T-cell (primary cell): ENCODE data around the gene RYR2. TPM values are rescaled to one million over a fixed set of nuclear protein-coding genes. Genes with fewer than 3 reads are reported as not detected.

ENCODE experiments used
- ATAC-seq, 4 experiments: fragments of 200-7000 bp in 3 of 4; fragments of 150-1000 bp in 1 of 4; cut with Tn5 transposase; replicated peaks in 1 of 4; 1 replicate in 3 of 4; 2 replicates in 1 of 4; pipeline ENCODE4 v1.10.0; 2021; ENCODE audit warnings: moderate library complexity in 3 of 4, mild to moderate bottlenecking in 2 of 4, moderate number of reproducible peaks in 1 of 4
- CTCF ChIA-PET, 2 donors: fragments of 300-600 bp; sonication (Branson Sonifier 250); formaldehyde crosslinking; loops; one replicate each; lab custom pipeline; 2022; ENCODE audit warnings: antibody characterized with exemption in 2 of 2; lab: Charles Lee
- POLR2A ChIA-PET, 2 donors: fragments of 300-600 bp; sonication (Branson Sonifier 250); formaldehyde crosslinking; loops; one replicate each; lab custom pipeline; 2022; ENCODE audit warnings: antibody characterized with exemption in 2 of 2; lab: Charles Lee
- DNase-seq, 35 experiments: peaks; one replicate each; pipeline versions ENCODE4 v3.0.0 to v3.0.0-alpha.2; 2013 to 2023
- H3K27ac ChIP-seq: one replicate; pipeline ENCODE4 v1.5.1; 2013; ENCODE audit warnings: low read length
- H3K27me3 ChIP-seq, 2 experiments: replicated peaks in 1 of 2; 1 replicate in 1 of 2; 2 replicates in 1 of 2; pipeline versions ENCODE4 v1.6.1 to v1.7.0; 2013; ENCODE audit warnings: low read length in 1 of 2, mixed read lengths in 1 of 2; ENCODE audit not compliant: control insufficient read depth in 2 of 2, insufficient read depth in 2 of 2; ENCODE audit errors: extremely low read depth in 1 of 2
- H3K36me3 ChIP-seq, 2 donors: 1 replicate in 1 of 2; 2 replicates in 1 of 2; pipeline versions ENCODE4 v1.6.1 to v1.7.0; 2013; ENCODE audit warnings: low read length in 1 of 2; ENCODE audit not compliant: control insufficient read depth in 2 of 2, insufficient read depth in 1 of 2; ENCODE audit errors: extremely low read depth in 1 of 2
- H3K4me1 ChIP-seq, 2 experiments: 1 replicate in 1 of 2; 2 replicates in 1 of 2; pipeline versions ENCODE4 v1.6.1 to v1.7.0; 2013; ENCODE audit warnings: low read length in 2 of 2, mixed read lengths in 1 of 2; ENCODE audit not compliant: insufficient read depth in 2 of 2, control insufficient read depth in 1 of 2; ENCODE audit errors: extremely low read depth in 1 of 2
- H3K4me3 ChIP-seq, 2 donors: 1 replicate in 1 of 2; 2 replicates in 1 of 2; pipeline versions ENCODE4 v1.5.1 to v1.7.0; 2013; ENCODE audit warnings: mild to moderate bottlenecking in 2 of 2, low read length in 1 of 2, moderate library complexity in 1 of 2; ENCODE audit not compliant: control insufficient read depth in 1 of 2; ENCODE audit errors: extremely low read depth in 1 of 2
- H3K9me3 ChIP-seq: 2 replicates; pipeline ENCODE4 v1.7.0; 2013
- H3K27ac Mint-ChIP-seq, 2 donors: one replicate each; pipeline ENCODE4 v1.8.0; 2020 to 2021; ENCODE audit warnings: mild to moderate bottlenecking in 2 of 2, mixed read lengths in 2 of 2
- H3K27me3 Mint-ChIP-seq, 2 donors: one replicate each; pipeline ENCODE4 v1.8.0; 2021 to 2022; ENCODE audit warnings: mixed read lengths in 2 of 2
- H3K36me3 Mint-ChIP-seq: one replicate; pipeline ENCODE4 v1.8.0; 2021; ENCODE audit warnings: mixed read lengths
- H3K4me1 Mint-ChIP-seq, 3 donors: one replicate each; pipeline ENCODE4 v1.8.0; 2020 to 2022; ENCODE audit warnings: mixed read lengths in 3 of 3, mild to moderate bottlenecking in 1 of 3
- H3K4me3 Mint-ChIP-seq, 3 donors: one replicate each; pipeline ENCODE4 v1.8.0; 2020 to 2022; ENCODE audit warnings: mild to moderate bottlenecking in 3 of 3, mixed read lengths in 3 of 3, moderate library complexity in 3 of 3
- H3K9me3 Mint-ChIP-seq, 3 donors: one replicate each; pipeline ENCODE4 v1.8.0; 2020 to 2022; ENCODE audit warnings: mixed read lengths in 3 of 3
- WGBS: methylation state at CpG from one replicate; pipeline ENCODE4 v1.1.5; 2013; ENCODE audit warnings: missing lambda C conversion rate; ENCODE audit not compliant: insufficient coverage; 5-methylcytosine and 5-hydroxymethylcytosine counted together
- total RNA-seq, 35 experiments: library from RNA in 6 of 35; stranded (reverse) in 6 of 35; fragments of 120-200 nt in 1 of 35; gene quantifications; one replicate each; pipeline versions ENCODE4 v1.2.1 to v1.2.4 and lab custom pipeline; 2013 to 2026

Gene RYR2
- total RNA-seq, 5 donors from 2014 or later (not counting 1 experiment from before 2014, with no cell fraction given) = 0.07 to 0.33 (median 0.18) TPM; not detected in 1

DNA sequence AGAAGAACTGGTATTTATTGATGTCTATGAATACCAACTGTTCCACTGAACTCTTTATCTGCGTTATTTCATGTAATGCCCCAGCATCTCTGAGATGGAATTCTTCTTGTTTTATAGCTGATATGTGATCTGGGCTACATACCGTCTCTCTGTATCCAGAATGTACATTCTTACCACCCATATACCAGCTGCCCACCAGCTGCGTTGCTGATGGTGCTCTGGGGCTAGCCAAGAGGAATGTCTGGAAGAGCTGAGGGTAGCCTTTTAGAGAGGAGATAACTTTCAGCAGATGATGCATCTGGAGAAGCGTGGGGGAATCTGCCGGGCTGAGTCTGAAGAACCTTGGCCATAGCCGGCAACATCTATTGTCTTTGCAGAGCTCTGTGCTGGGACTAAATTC, 137.5 kb downstream of the RYR2 start:
- Histone ChIP-seq H3K4me1 (no peaks in the 10 kb centered on the region), H3K4me3 (no peak overlapping the region), H3K27me3 (peaks cover 0 to 11% of the 10 kb centered on the region in 2 experiments), H3K9me3 (no peaks in the 10 kb centered on the region), H3K27ac (no peak overlapping the region), H3K36me3 (no peaks in the 10 kb centered on the region)
- ChIA-PET CTCF (no interaction called here), POLR2A (no interaction called here)
- 77% methylated on average over 3 of the region's 6 CpGs for WGBS
- H3K36me3 Mint-ChIP-seq = no peaks in the 10 kb centered on the region
- H3K4me3 Mint-ChIP-seq = no peak overlapping the region
- H3K9me3 Mint-ChIP-seq = peaks cover 0 to 1% (median 0%) of the 10 kb centered on the region in 3 donors
- ATAC-seq (no peak), DNase-seq (no peak)
- no peaks in the 10 kb centered on the region for H3K4me1 Mint-ChIP-seq
- no peak overlapping the region for H3K27ac Mint-ChIP-seq
- H3K27me3 Mint-ChIP-seq = peaks cover 7% of the 10 kb centered on the region in 2 donors

GRCh38 chr1:237180256-237180655, 138.3 kb downstream of the RYR2 start:
- ChIA-PET CTCF (no interaction called here), POLR2A (no interaction called here)
- Mint-ChIP-seq H3K4me1 (no peaks in the 10 kb centered on the region), H3K27ac (no peak overlapping the region), H3K36me3 (no peaks in the 10 kb centered on the region), H3K4me3 (no peak overlapping the region), H3K9me3 (no peaks in the 10 kb centered on the region), H3K27me3 (peaks cover 6 to 7% of the 10 kb centered on the region in 2 donors)
- H3K9me3 ChIP-seq = no peaks in the 10 kb centered on the region
- WGBS = 87% methylated on average over 2 of the region's 2 CpGs
- no peaks in the 10 kb centered on the region for H3K36me3 ChIP-seq
- H3K27ac ChIP-seq = no peak overlapping the region
- no peak for ATAC-seq
- no peak for DNase-seq
- no peaks in the 10 kb centered on the region for H3K4me1 ChIP-seq
- no peak overlapping the region for H3K4me3 ChIP-seq
- peaks cover 0 to 11% of the 10 kb centered on the region in 2 experiments for H3K27me3 ChIP-seq

DNA sequence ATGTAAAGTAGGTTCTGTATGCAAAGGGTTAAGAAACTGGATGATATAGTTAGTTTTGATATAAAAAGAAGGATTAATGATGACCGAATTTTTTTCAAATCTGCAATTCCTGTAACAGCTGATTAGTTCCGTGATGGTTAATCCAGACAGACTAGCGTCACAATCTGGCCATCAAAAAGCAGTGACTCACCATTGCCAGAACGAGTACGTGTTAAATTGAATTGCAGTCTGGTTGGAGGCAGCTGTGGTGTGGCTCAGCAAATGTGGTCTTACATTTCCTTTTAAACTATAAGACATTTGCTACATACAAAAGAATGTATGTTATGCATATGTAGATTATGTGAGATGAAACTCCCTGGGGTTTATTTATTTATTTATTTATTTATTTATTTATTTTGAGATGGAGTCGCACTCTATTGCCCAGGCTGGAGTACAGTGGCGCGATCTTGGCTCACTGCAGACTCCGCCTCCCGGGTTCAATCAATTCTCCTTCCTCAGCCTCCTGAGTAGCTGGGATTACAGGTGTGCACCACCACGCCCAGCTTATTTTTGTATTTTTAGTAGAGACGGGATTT, 139.8 kb downstream of the RYR2 start:
- Mint-ChIP-seq H3K9me3 (no peaks in the 10 kb centered on the region), H3K27ac (no peak overlapping the region), H3K4me3 (no peak overlapping the region), H3K4me1 (no peaks in the 10 kb centered on the region), H3K27me3 (peaks cover 6 to 7% of the 10 kb centered on the region in 2 donors), H3K36me3 (no peaks in the 10 kb centered on the region)
- POLR2A ChIA-PET = no interaction called here
- H3K4me3 ChIP-seq = no peak overlapping the region
- H3K4me1 ChIP-seq = no peaks in the 10 kb centered on the region
- H3K9me3 ChIP-seq = no peaks in the 10 kb centered on the region
- 95% methylated on average over 3 of the region's 12 CpGs for whole genome bisulfite sequencing
- ATAC-seq (no peak), DNase-seq (no peak)
- no peak overlapping the region for H3K27ac ChIP-seq
- peaks cover 0 to 11% of the 10 kb centered on the region in 2 experiments for H3K27me3 ChIP-seq
- no peaks in the 10 kb centered on the region for H3K36me3 ChIP-seq
- CTCF ChIA-PET = no interaction called here

- H3K4me1 Mint-ChIP-seq = no peaks in the 10 kb centered on the region
- DNase-seq (no peak), ATAC-seq (no peak)
- Histone ChIP-seq H3K36me3 (no peaks in the 10 kb centered on the region), H3K27me3 (peaks cover 0 to 11% of the 10 kb centered on the region in 2 experiments), H3K4me1 (no peaks in the 10 kb centered on the region), H3K27ac (no peak overlapping the region), H3K9me3 (no peaks in the 10 kb centered on the region), H3K4me3 (no peak overlapping the region)
- CTCF ChIA-PET = no interaction called here
- POLR2A ChIA-PET = interaction anchor here in 1 of 2 donors (0.7 kb wide), 1 partner anchor 790 kb away, joined by 3 read pairs; no protein-coding TSS in a partner anchor
- H3K4me3 Mint-ChIP-seq = no peak overlapping the region
- H3K36me3 Mint-ChIP-seq = no peaks in the 10 kb centered on the region
- H3K27me3 Mint-ChIP-seq = peaks cover 5 to 9% of the 10 kb centered on the region in 2 donors
- 33% methylated on average over 2 of the region's 7 CpGs for WGBS
- no peak overlapping the region for H3K27ac Mint-ChIP-seq
- H3K9me3 Mint-ChIP-seq = no peaks in the 10 kb centered on the region
Measured at GRCh38 chr1:237183963-237184540, 142.1 kb downstream of the RYR2 start.

- Histone ChIP-seq H3K27me3 (no peaks in the 10 kb centered on the region), H3K4me1 (no peaks in the 10 kb centered on the region), H3K9me3 (no peaks in the 10 kb centered on the region), H3K27ac (no peak overlapping the region), H3K4me3 (no peak overlapping the region), H3K36me3 (no peaks in the 10 kb centered on the region)
- peaks cover 5 to 6% of the 10 kb centered on the region in 2 donors for H3K27me3 Mint-ChIP-seq
- DNase-seq (no peak), ATAC-seq (no peak)
- no peaks in the 10 kb centered on the region for H3K4me1 Mint-ChIP-seq
- H3K36me3 Mint-ChIP-seq = no peaks in the 10 kb centered on the region
- 80% methylated on average over 5 of the region's 8 CpGs for WGBS
- H3K4me3 Mint-ChIP-seq = no peak overlapping the region
- ChIA-PET POLR2A (no interaction called here), CTCF (interaction anchor here in 1 of 2 donors (0.6 kb wide), 2 partner anchors 21 to 1284 kb away, joined by 3 to 4 read pairs; no protein-coding TSS in a partner anchor)
- H3K9me3 Mint-ChIP-seq = no peaks in the 10 kb centered on the region
- no peak overlapping the region for H3K27ac Mint-ChIP-seq
Measured at GRCh38 chr1:237186675-237187074, 144.7 kb downstream of the RYR2 start.

- CTCF ChIA-PET = no interaction called here
- Histone ChIP-seq H3K9me3 (no peaks in the 10 kb centered on the region), H3K27ac (no peak overlapping the region), H3K27me3 (no peaks in the 10 kb centered on the region), H3K4me3 (no peak overlapping the region), H3K36me3 (no peaks in the 10 kb centered on the region), H3K4me1 (no peaks in the 10 kb centered on the region)
- H3K27me3 Mint-ChIP-seq = peaks cover 5 to 6% of the 10 kb centered on the region in 2 donors
- WGBS = no CpG with 5 or more reads among the region's 3 CpGs
- no peak overlapping the region for H3K4me3 Mint-ChIP-seq
- H3K36me3 Mint-ChIP-seq = no peaks in the 10 kb centered on the region
- no peaks in the 10 kb centered on the region for H3K9me3 Mint-ChIP-seq
- ATAC-seq = no peak
- no peak overlapping the region for H3K27ac Mint-ChIP-seq
- H3K4me1 Mint-ChIP-seq = no peaks in the 10 kb centered on the region
- no peak for DNase-seq
- POLR2A ChIA-PET = no interaction called here
Measured at GRCh38 chr1:237187842-237188241, 145.9 kb downstream of the RYR2 start.
